Measurements from ENCODE around the gene CMTM5.

CMTM5 gene

DNA sequence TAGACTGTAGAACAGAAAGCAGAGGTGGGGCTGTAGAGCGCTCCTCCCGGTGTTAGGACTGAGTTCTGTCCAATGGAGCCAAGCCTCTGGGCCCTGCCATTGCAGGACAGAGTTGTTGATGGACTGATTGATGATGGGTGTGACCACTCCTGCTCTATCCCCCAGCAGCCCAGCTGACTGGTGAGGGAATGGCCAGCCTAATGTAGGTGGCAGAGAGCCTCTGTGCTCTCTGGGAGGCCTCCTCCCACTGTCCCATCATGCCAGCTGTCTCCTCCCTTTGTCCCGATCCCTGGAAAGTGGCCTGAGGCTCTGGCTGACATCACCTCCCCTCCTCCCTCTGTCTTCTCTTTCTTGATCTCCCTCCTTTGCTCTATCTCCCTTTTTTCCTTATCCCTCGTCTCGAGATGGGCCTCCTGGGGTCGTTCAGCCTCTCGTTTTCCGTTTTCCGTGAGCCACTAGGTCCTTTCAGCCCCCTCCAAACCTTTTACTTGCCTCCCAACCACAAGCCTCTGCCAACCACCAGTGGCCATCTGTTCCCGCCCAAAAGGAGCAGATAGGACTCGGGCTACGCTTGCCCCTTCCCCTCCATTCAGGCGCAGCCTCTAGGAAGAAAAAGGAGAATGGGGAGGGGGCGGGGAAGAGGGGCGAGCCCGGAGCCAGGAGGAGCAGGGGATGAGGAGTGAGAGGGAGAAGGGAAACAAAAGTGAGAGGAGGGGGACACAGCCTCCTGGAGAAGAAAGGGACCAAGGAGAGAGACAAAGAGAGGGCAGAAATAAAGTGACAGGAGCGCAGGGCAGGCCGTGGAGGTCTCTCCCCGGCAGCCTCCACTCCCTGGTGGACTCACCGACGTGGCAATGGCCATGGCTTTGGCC is 12.4 kb upstream of the CMTM5 start:
- Mint-ChIP-seq H3K36me3 (ENCODE audit: low read depth) (no peaks in the 10 kb centered on the region), H3K27me3 (ENCODE audit: low read depth) (peaks cover 49% of the 10 kb centered on the region), H3K4me1 (ENCODE audit: low read depth) (no peaks in the 10 kb centered on the region), H3K4me3 (no peak overlapping the region), H3K27ac (peak overlapping the region; percentile 18), H3K9me3 (no peaks in the 10 kb centered on the region)

- Mint-ChIP-seq H3K27me3 (ENCODE audit: low read depth) (peaks cover 49% of the 10 kb centered on the region), H3K9me3 (no peaks in the 10 kb centered on the region), H3K4me1 (ENCODE audit: low read depth) (no peaks in the 10 kb centered on the region), H3K27ac (peak within 1 kb of the TSS; percentile 18), H3K4me3 (no peak within 1 kb of the TSS), H3K36me3 (ENCODE audit: low read depth) (no peaks in the 10 kb centered on the region)
Measured at GRCh38 chr14:23365036-23365731, 11.7 kb upstream of the CMTM5 start, which contains the start of gene EFS. TSS of gene EFS (minus strand) at chr14:23365172. CDS start at chr14:23365025, 147 bp downstream.

GRCh38 chr14:23365732-23366425 is 11.0 kb upstream of the CMTM5 start:
- no peaks in the 10 kb centered on the region for H3K4me1 Mint-ChIP-seq (ENCODE audit: low read depth)
- H3K36me3 Mint-ChIP-seq (ENCODE audit: low read depth), result no peaks in the 10 kb centered on the region
- no peak overlapping the region for H3K27ac Mint-ChIP-seq
- no peak overlapping the region for H3K4me3 Mint-ChIP-seq
- peaks cover 49% of the 10 kb centered on the region for H3K27me3 Mint-ChIP-seq (ENCODE audit: low read depth)
- H3K9me3 Mint-ChIP-seq, result no peaks in the 10 kb centered on the region

DNA sequence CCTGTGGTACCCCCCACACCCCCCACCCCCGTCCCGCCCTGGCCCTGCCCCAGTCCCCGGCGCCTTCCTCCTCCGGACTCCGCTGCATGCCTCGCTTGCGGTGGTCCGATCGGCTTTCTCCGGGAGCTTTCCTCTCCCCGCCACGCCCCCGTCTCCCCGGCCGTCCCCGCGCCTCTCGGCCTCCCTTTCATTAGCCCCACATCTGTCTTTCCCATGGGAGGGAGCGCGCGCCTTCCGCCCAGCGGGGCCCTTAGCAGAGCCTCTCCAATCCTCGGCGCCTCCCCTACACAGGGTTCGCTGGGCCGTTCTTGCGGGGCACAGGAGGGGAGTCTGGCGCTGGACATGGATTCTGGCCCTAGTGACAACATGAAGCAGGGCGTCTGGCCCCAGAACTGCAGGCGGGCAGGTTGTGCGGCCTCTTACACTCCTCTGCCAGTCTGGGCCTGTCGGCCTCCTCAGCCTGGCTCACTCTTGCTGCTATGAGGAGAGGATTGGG is 10.4 kb upstream of the CMTM5 start:
- Mint-ChIP-seq H3K4me3 (no peak overlapping the region), H3K27ac (no peak overlapping the region), H3K36me3 (ENCODE audit: low read depth) (no peaks in the 10 kb centered on the region), H3K27me3 (ENCODE audit: low read depth) (peaks cover 49% of the 10 kb centered on the region), H3K9me3 (no peaks in the 10 kb centered on the region), H3K4me1 (ENCODE audit: low read depth) (peaks cover under 1% of the 10 kb centered on the region)

- H3K27me3 Mint-ChIP-seq (ENCODE audit: low read depth), result peaks cover 29% of the 10 kb centered on the region
- no peak overlapping the region for H3K4me3 Mint-ChIP-seq
- H3K36me3 Mint-ChIP-seq (ENCODE audit: low read depth), result no peaks in the 10 kb centered on the region
- no peak overlapping the region for H3K27ac Mint-ChIP-seq
- no peaks in the 10 kb centered on the region for H3K9me3 Mint-ChIP-seq
- H3K4me1 Mint-ChIP-seq (ENCODE audit: low read depth), result peaks cover 5% of the 10 kb centered on the region
Measured at GRCh38 chr14:23370221-23370620, 6.6 kb upstream of the CMTM5 start.

DNA sequence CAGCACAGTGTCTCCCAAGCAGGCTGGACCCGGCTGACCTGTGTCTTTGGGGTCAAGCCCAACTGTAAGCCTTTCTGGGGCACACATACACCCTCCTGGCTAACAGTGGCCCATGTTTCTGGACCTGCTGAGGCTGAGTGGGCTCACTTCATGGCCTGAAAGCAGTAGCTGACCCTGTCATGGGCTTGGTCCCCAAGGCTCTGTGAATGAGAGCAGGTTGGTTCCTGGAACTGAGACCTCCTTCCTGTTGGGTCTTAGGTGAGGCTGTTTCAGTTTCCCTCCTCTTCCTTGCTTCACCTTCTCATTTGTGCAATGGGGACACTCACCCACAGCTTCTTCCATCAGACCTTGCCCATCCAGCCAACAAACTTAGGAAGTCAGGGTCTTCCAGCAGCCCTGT is 5.0 kb upstream of the CMTM5 start:
- Mint-ChIP-seq H3K27me3 (ENCODE audit: low read depth) (peaks cover 25% of the 10 kb centered on the region), H3K36me3 (ENCODE audit: low read depth) (no peaks in the 10 kb centered on the region), H3K4me3 (no peak overlapping the region), H3K9me3 (no peaks in the 10 kb centered on the region), H3K27ac (no peak overlapping the region), H3K4me1 (ENCODE audit: low read depth) (peaks cover 5% of the 10 kb centered on the region)

- no peak within 1 kb of the TSS for H3K4me3 Mint-ChIP-seq
- H3K27ac Mint-ChIP-seq, result no peak within 1 kb of the TSS
- H3K4me1 Mint-ChIP-seq (ENCODE audit: low read depth), result peaks cover 5% of the 10 kb centered on the region
- H3K36me3 Mint-ChIP-seq (ENCODE audit: low read depth), result no peaks in the 10 kb centered on the region
- no peaks in the 10 kb centered on the region for H3K9me3 Mint-ChIP-seq
- H3K27me3 Mint-ChIP-seq (ENCODE audit: low read depth), result peaks cover 18% of the 10 kb centered on the region
Measured at GRCh38 chr14:23372509-23372908, 4.3 kb upstream of the CMTM5 start, which contains the start of gene IL25. TSS of gene IL25 (plus strand) at chr14:23372809.

DNA sequence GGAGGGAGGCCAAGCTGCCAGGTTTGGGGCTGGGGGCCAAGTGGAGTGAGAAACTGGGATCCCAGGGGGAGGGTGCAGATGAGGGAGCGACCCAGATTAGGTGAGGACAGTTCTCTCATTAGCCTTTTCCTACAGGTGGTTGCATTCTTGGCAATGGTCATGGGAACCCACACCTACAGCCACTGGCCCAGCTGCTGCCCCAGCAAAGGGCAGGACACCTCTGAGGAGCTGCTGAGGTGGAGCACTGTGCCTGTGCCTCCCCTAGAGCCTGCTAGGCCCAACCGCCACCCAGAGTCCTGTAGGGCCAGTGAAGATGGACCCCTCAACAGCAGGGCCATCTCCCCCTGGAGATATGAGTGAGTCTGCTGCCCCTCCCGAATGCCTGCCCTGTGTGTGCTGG is 3.8 kb upstream of the CMTM5 start:
- Mint-ChIP-seq H3K36me3 (ENCODE audit: low read depth) (no peaks in the 10 kb centered on the region), H3K27ac (no peak overlapping the region), H3K4me1 (ENCODE audit: low read depth) (peaks cover 5% of the 10 kb centered on the region), H3K27me3 (ENCODE audit: low read depth) (peaks cover 13% of the 10 kb centered on the region), H3K4me3 (no peak overlapping the region), H3K9me3 (no peaks in the 10 kb centered on the region)

DNA sequence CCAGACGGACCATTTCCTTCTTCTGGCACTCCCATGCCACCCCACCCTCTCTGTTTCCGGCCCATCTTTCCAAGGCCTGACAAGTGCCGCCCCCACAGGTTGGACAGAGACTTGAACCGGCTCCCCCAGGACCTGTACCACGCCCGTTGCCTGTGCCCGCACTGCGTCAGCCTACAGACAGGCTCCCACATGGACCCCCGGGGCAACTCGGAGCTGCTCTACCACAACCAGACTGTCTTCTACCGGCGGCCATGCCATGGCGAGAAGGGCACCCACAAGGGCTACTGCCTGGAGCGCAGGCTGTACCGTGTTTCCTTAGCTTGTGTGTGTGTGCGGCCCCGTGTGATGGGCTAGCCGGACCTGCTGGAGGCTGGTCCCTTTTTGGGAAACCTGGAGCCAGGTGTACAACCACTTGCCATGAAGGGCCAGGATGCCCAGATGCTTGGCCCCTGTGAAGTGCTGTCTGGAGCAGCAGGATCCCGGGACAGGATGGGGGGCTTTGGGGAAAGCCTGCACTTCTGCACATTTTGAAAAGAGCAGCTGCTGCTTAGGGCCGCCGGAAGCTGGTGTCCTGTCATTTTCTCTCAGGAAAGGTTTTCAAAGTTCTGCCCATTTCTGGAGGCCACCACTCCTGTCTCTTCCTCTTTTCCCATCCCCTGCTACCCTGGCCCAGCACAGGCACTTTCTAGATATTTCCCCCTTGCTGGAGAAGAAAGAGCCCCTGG is 1.2 kb upstream of the CMTM5 start:
- Mint-ChIP-seq H3K27ac (no peak overlapping the region), H3K9me3 (no peaks in the 10 kb centered on the region), H3K36me3 (ENCODE audit: low read depth) (no peaks in the 10 kb centered on the region), H3K27me3 (ENCODE audit: low read depth) (no peaks in the 10 kb centered on the region), H3K4me1 (ENCODE audit: low read depth) (peaks cover 5% of the 10 kb centered on the region), H3K4me3 (no peak overlapping the region)

GRCh38 chr14:23377198-23377550 is 328 bp downstream of the CMTM5 start:
- H3K27ac Mint-ChIP-seq, result no peak overlapping the region
- peaks cover 4% of the 10 kb centered on the region for H3K27me3 Mint-ChIP-seq (ENCODE audit: low read depth)
- no peaks in the 10 kb centered on the region for H3K9me3 Mint-ChIP-seq
- no peaks in the 10 kb centered on the region for H3K36me3 Mint-ChIP-seq (ENCODE audit: low read depth)
- no peak overlapping the region for H3K4me3 Mint-ChIP-seq
- H3K4me1 Mint-ChIP-seq (ENCODE audit: low read depth), result peaks cover under 1% of the 10 kb centered on the region

- Mint-ChIP-seq H3K4me1 (ENCODE audit: low read depth) (no peaks in the 10 kb centered on the region), H3K27ac (no peak overlapping the region), H3K27me3 (ENCODE audit: low read depth) (peaks cover 4% of the 10 kb centered on the region), H3K9me3 (no peaks in the 10 kb centered on the region), H3K36me3 (ENCODE audit: low read depth) (no peaks in the 10 kb centered on the region), H3K4me3 (no peak overlapping the region)
Measured at GRCh38 chr14:23377573-23378563, 1.0 kb downstream of the CMTM5 start.

- no peak overlapping the region for H3K4me3 Mint-ChIP-seq
- H3K27me3 Mint-ChIP-seq (ENCODE audit: low read depth), result peaks cover 4% of the 10 kb centered on the region
- no peaks in the 10 kb centered on the region for H3K36me3 Mint-ChIP-seq (ENCODE audit: low read depth)
- H3K4me1 Mint-ChIP-seq (ENCODE audit: low read depth), result no peaks in the 10 kb centered on the region
- no peak overlapping the region for H3K27ac Mint-ChIP-seq
- no peaks in the 10 kb centered on the region for H3K9me3 Mint-ChIP-seq
Measured at GRCh38 chr14:23378612-23379220, 1.9 kb downstream of the CMTM5 start.
